SU-DHL-6 (cell line): Measurements from ENCODE around the gene DPP4.

Experiments
- H2AFZ ChIP-seq: fragments of 200-600 bp; sonication (generic); 2 replicates; pipeline ENCODE4 v1.6.1; 2014; ENCODE audit warnings: low read depth, mild to moderate bottlenecking, moderate library complexity, mixed read lengths, antibody characterized with exemption, low read length; ENCODE audit not compliant: severe bottlenecking
- H3F3A ChIP-seq: fragments of 200-600 bp; shearing (Covaris generic); 2 replicates; pipeline ENCODE4 v1.6.0; 2016; ENCODE audit warnings: antibody characterized with exemption, mild to moderate bottlenecking; ENCODE audit not compliant: insufficient read depth
- H3K27ac ChIP-seq: fragments of 200-600 bp; sonication (generic); 2 replicates; pipeline ENCODE4 v1.5.1; 2016; ENCODE audit warnings: low read depth, mild to moderate bottlenecking, low read length, moderate library complexity, mixed read lengths
- H3K27me3 ChIP-seq: fragments of 200-600 bp; sonication (generic), shearing (Covaris generic); 2 replicates; pipeline ENCODE4 v1.6.0; 2014; ENCODE audit warnings: mild to moderate bottlenecking, low read length
- H3K36me3 ChIP-seq: fragments of 200-600 bp; sonication (generic); 2 replicates; pipeline ENCODE4 v1.6.1; 2014; ENCODE audit warnings: mild to moderate bottlenecking, low read length, mixed read lengths
- H3K4me2 ChIP-seq: fragments of 300-600, 200-600 bp; shearing (Covaris generic), sonication (generic); 2 replicates; pipeline ENCODE4 v1.6.0; 2014; ENCODE audit warnings: low read length, low read depth, mild to moderate bottlenecking; ENCODE audit not compliant: poor library complexity, severe bottlenecking
- H3K4me3 ChIP-seq: fragments of 200-600 bp; sonication (generic); 2 replicates; pipeline ENCODE4 v1.5.1; 2014; ENCODE audit warnings: antibody characterized with exemption, low read length, mild to moderate bottlenecking, mixed read lengths; ENCODE audit not compliant: insufficient read depth, poor library complexity, severe bottlenecking
- H3K79me2 ChIP-seq: fragments of 200-600 bp; sonication (generic); 2 replicates; pipeline ENCODE4 v1.6.1; 2014; ENCODE audit warnings: mild to moderate bottlenecking, low read length, moderate library complexity; ENCODE audit not compliant: insufficient read depth
- H3K9ac ChIP-seq: fragments of 200-600 bp; sonication (generic); 2 replicates; pipeline ENCODE4 v1.7.0; 2014; ENCODE audit warnings: mild to moderate bottlenecking, low read length
- H3K9me2 ChIP-seq: fragments of 200-600 bp; sonication (generic); replicated peaks from 2 replicates; pipeline ENCODE4 v1.6.1; 2014; ENCODE audit warnings: low read length; ENCODE audit not compliant: insufficient read depth
- H3K9me3 ChIP-seq: fragments of 200-600 bp; sonication (generic); 2 replicates; pipeline ENCODE4 v1.6.1; 2014; ENCODE audit warnings: low read length, mixed read lengths; ENCODE audit not compliant: insufficient read depth
- H4K20me1 ChIP-seq: fragments of 200-600 bp; sonication (generic); 2 replicates; pipeline ENCODE4 v1.6.1; 2014; ENCODE audit warnings: low read depth, mild to moderate bottlenecking, antibody characterized with exemption, low read length, moderate library complexity, mixed read lengths
- EZH2phosphoT487 ChIP-seq: fragments of 200-600 bp; sonication (generic), shearing (Covaris generic); conservative IDR thresholded peaks from 2 replicates; pipeline ENCODE4 v1.6.1; 2018; ENCODE audit warnings: mild to moderate bottlenecking, antibody characterized with exemption, low read length, moderate library complexity, mixed read lengths
- TF ChIP-seq, protein P1 (sequence below): fragments of 200-600 bp; sonication (generic); IDR thresholded peaks from one replicate; pipeline ENCODE4 v1.5.1; 2017; ENCODE audit warnings: antibody characterized with exemption, mild to moderate bottlenecking, low read length, moderate library complexity; ENCODE audit not compliant: insufficient read depth, poor library complexity, severe bottlenecking

Gene DPP4

DNA sequence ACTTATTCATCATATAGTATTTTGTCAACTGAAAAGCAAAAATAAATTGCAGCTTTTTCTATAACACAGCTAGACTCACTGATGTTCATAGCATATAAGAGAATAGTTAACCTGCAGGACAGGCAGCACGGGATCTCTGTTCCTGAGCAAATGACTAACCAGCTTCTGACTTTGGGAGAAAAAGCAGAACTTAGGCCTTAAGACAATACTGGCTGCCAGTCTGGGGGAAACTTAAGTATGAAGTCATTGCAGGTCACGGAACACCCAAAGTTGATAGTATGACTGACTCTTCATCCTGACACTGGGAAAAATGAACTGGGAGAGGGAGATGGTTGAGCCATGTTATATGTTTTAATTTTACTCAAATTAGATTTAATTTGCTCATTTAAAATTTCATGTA is 113.0 kb downstream of the DPP4 start:
- H3F3A ChIP-seq, result no peaks in the 10 kb centered on the region
- no peaks in the 10 kb centered on the region for H3K79me2 ChIP-seq
- no peaks in the 10 kb centered on the region for H3K27me3 ChIP-seq
- no peak overlapping the region for H3K9ac ChIP-seq
- no peak overlapping the region for H3K4me2 ChIP-seq
- H3K27ac ChIP-seq, result no peak overlapping the region
- TF ChIP-seq, protein P1, sequence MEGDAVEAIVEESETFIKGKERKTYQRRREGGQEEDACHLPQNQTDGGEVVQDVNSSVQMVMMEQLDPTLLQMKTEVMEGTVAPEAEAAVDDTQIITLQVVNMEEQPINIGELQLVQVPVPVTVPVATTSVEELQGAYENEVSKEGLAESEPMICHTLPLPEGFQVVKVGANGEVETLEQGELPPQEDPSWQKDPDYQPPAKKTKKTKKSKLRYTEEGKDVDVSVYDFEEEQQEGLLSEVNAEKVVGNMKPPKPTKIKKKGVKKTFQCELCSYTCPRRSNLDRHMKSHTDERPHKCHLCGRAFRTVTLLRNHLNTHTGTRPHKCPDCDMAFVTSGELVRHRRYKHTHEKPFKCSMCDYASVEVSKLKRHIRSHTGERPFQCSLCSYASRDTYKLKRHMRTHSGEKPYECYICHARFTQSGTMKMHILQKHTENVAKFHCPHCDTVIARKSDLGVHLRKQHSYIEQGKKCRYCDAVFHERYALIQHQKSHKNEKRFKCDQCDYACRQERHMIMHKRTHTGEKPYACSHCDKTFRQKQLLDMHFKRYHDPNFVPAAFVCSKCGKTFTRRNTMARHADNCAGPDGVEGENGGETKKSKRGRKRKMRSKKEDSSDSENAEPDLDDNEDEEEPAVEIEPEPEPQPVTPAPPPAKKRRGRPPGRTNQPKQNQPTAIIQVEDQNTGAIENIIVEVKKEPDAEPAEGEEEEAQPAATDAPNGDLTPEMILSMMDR, result no peak
- TF ChIP-seq EZH2phosphoT487, result no peak
- no peaks in the 10 kb centered on the region for H3K9me3 ChIP-seq
- H4K20me1 ChIP-seq, result 0 out of 2 replicates have a peak, but pooled peaks cover 4% of the 10 kb centered on the region
- no peak overlapping the region for H2AFZ ChIP-seq
- H3K36me3 ChIP-seq, result no peaks in the 10 kb centered on the region
- H3K9me2 ChIP-seq, result no peaks in the 10 kb centered on the region
- H3K4me3 ChIP-seq, result no peak overlapping the region

DNA sequence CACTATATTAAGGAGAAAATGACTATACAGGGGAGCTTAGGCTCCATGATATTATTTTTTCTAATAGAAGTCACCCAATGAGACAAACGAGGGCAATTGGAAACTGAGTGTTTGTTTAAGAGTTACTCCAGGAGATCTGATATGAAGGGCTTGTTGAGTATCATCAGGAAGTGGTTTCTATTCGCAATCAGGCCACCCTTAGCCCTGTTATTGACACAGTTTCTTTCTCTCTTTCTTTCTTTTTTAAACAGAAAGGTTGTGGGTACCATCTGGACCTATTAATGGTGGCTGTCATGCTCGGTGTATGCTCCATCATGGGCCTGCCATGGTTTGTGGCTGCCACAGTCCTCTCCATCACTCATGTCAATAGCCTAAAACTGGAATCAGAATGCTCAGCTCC is 117.3 kb downstream of the DPP4 start:
- no peaks in the 10 kb centered on the region for H3K9me3 ChIP-seq
- H3K9ac ChIP-seq, result no peak overlapping the region
- H3K27me3 ChIP-seq, result no peaks in the 10 kb centered on the region
- no peaks in the 10 kb centered on the region for H3K9me2 ChIP-seq
- H3K79me2 ChIP-seq, result no peaks in the 10 kb centered on the region
- no peak overlapping the region for H3K4me3 ChIP-seq
- H3K27ac ChIP-seq, result no peak overlapping the region
- TF ChIP-seq, protein P1, result no peak
- no peak for TF ChIP-seq EZH2phosphoT487
- no peaks in the 10 kb centered on the region for H3K36me3 ChIP-seq
- no peaks in the 10 kb centered on the region for H3F3A ChIP-seq
- no peak overlapping the region for H2AFZ ChIP-seq
- H4K20me1 ChIP-seq, result no peaks in the 10 kb centered on the region
- H3K4me2 ChIP-seq, result no peak overlapping the region

DNA sequence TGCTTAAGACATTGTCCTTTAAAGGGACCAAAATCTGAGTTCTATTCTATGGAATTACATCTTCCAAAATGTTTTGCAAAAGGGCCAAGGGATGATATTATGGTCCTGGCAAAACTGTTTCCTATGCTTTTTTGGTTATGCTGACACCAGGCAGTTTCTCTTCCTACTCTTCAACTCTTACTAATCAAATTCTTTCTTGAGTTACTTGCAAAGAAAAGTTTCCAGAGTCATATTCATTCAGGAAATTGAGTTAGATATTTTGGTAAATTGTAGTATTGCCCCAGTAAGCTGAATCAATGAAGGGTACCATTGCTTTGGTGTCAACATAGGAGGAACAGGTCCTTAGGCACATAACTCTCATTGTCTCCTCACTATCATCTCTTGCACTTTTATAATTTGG is 118.8 kb downstream of the DPP4 start:
- Histone ChIP-seq H3K9me2 (no peaks in the 10 kb centered on the region), H3K9ac (no peak overlapping the region), H3K79me2 (no peaks in the 10 kb centered on the region), H2AFZ (no peak overlapping the region), H3K27me3 (no peaks in the 10 kb centered on the region), H3K4me3 (no peak overlapping the region), H4K20me1 (no peaks in the 10 kb centered on the region), H3K36me3 (no peaks in the 10 kb centered on the region), H3K4me2 (no peak overlapping the region), H3F3A (no peaks in the 10 kb centered on the region), H3K9me3 (no peaks in the 10 kb centered on the region), H3K27ac (no peak overlapping the region)
- TF ChIP-seq, protein P1, result no peak
- no peak for TF ChIP-seq EZH2phosphoT487
